Measurements from ENCODE around the gene CDH3. TPM values are rescaled to one million over a fixed set of nuclear protein-coding genes. Genes with fewer than 3 reads are reported as not detected.
A peak's percentile ranks its signal among the peaks of the same experiment; 100 is the strongest.
"Not testable (repeated sequence)": the region's sequence is repeated elsewhere in the genome, so short reads cannot be mapped to it uniquely, and the experiment has no call there.

Gene CDH3
- total RNA-seq, 4 donors from 2014 or later: 1.1 to 5.0 (median 3.2) TPM

- no peaks in the 10 kb centered on the region for H3K9me3 ChIP-seq
- H3K4me3 ChIP-seq (replicated peaks in 1 of 3): no peak overlapping the region
- no peak for TF ChIP-seq POLR2A (IDR thresholded peaks at IDR 0.05)
- TF ChIP-seq CTCF (IDR thresholded peaks at IDR 0.05): peak in 4 of 6 experiments; percentile 21 to 48 (median 38)
- H3K36me3 ChIP-seq: no peaks in the 10 kb centered on the region
- WGBS, 2 donors: 42 to 57% methylated on average over 9 to 11 of the region's 27 CpGs
- H3K4me1 ChIP-seq: peaks cover 5 to 12% of the 10 kb centered on the region in 2 donors
- no peaks in the 10 kb centered on the region for H3K27me3 ChIP-seq
- H3K27ac ChIP-seq: peak overlapping the region; percentile 56 to 73 (median 61)
- DNase-seq: peak; percentile 89 to 92
- intact Hi-C loops (cut with DNase I): loop anchor here (5.0 to 10.0 kb wide), 3 partner anchors 90 to 173 kb away; partner anchors contain the start of gene ZFP90
Observed at GRCh38 chr16:68707340-68708152, 62.4 kb downstream of the CDH3 start.

DNA sequence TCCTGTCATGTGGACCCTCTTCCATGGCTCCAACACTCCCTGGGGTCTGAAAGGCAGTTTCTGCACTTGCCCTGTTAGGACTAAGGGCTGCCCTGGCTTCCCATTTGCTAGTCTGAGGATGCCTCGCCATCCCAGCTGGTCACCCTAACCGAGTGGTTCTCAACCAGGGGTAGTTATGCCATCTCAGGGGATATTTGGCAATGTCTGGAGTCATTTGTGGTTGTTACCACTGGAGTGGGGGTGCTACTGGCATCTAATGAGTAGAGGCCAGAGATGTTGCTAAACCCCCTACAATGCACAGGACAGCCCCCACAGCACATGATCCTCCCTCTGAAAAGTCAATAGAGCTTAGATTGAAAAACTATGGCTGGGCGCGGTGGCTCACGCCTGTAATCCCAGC is 65.1 kb downstream of the CDH3 start:
- intact Hi-C loops (cut with DNase I): no loop called here
- DNase-seq: no peak
- TF ChIP-seq POLR2A (IDR thresholded peaks at IDR 0.05) (no peak), CTCF (IDR thresholded peaks at IDR 0.05) (no peak)
- no peak overlapping the region for H3K27ac ChIP-seq
- WGBS, 2 donors: 88 to 95% methylated on average over 5 of the region's 5 CpGs
- H3K4me3 ChIP-seq (replicated peaks in 1 of 3): no peak overlapping the region
- no peaks in the 10 kb centered on the region for H3K9me3 ChIP-seq
- H3K36me3 ChIP-seq: no peaks in the 10 kb centered on the region
- peaks cover 5 to 12% of the 10 kb centered on the region in 2 donors for H3K4me1 ChIP-seq
- H3K27me3 ChIP-seq: no peaks in the 10 kb centered on the region

DNA sequence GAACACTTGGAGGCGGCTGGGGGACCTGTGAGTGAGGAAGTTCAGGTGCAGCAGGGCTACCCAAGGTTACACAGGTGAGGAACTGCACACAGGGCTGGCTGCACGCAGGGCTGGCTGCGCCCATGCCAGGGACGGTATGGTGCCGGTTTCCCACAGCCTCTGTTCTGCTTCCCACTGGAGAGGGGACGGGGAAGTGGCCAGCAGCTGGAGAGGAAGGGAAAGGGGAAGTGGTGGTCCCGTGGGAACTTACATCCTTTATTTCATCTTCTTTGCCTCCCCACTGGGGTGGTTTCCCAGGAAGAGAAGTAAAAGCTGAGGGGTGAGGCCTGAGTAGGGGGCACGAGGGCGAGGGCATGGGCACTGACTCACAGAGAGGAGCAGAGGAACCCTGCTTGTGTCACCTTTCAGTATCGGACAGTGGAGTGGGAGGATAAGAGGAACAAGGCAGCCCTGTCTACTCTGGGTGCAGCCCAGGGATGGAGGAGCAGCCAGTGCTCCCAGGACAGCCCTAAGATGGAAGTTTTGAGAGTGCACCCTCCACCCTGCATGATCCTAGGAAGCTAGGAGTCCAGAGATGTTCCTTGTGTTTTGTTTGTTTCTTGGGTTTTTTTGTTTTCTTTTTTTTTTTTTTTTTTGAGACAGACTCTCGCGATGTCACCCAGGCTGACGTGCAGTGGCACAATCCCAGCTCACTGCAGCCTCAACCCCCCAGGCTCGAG is 66.5 kb downstream of the CDH3 start:
- intact Hi-C loops (cut with DNase I): no loop called here

GRCh38 chr16:68713361-68713760 is 68.3 kb downstream of the CDH3 start:
- intact Hi-C loops (cut with DNase I): no loop called here
- peaks cover 0 to under 1% of the 10 kb centered on the region in 2 donors for H3K4me1 ChIP-seq
- H3K4me3 ChIP-seq (replicated peaks in 1 of 3): no peak overlapping the region
- H3K27ac ChIP-seq: no peak overlapping the region
- DNase-seq: no peak
- no peaks in the 10 kb centered on the region for H3K9me3 ChIP-seq
- TF ChIP-seq POLR2A (IDR thresholded peaks at IDR 0.05) (no peak), CTCF (IDR thresholded peaks at IDR 0.05) (no peak)
- no peaks in the 10 kb centered on the region for H3K27me3 ChIP-seq
- H3K36me3 ChIP-seq: no peaks in the 10 kb centered on the region
- WGBS, 2 donors: 51 to 56% methylated on average over 6 of the region's 6 CpGs

More for the DNA sequence above, 66.5 kb downstream of the CDH3 start:
- H3K4me1 ChIP-seq: peaks cover 5 to 12% of the 10 kb centered on the region in 2 donors
- TF ChIP-seq CTCF (IDR thresholded peaks at IDR 0.05) (no peak), POLR2A (IDR thresholded peaks at IDR 0.05) (no peak)
- H3K9me3 ChIP-seq: no peaks in the 10 kb centered on the region
- H3K27me3 ChIP-seq: no peaks in the 10 kb centered on the region
- no peak overlapping the region for H3K4me3 ChIP-seq (replicated peaks in 1 of 3)
- H3K36me3 ChIP-seq: no peaks in the 10 kb centered on the region
- 69 to 75% methylated on average over 14 of the region's 14 CpGs for WGBS, 2 donors
- no peak for DNase-seq
- no peak overlapping the region for H3K27ac ChIP-seq

DNA sequence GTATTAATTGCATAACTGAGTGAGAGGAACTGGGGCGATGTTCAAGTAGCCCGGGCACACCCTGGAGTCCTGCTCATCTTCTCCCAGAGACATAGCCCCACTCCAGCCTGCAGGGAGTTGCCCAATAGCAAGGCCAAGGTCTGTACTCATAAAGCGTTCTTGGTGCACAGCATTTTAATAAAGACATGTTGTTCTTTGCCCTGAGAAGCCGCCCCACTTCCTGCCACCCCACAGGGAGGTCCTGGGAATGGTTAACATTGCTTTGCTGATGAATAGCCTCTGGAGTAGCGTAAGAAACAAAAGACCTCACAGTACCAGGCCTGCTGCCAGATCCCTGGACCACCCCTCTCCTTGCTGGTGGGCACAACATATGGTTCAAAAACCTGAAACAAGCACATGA is 70.4 kb downstream of the CDH3 start:
- H3K4me3 ChIP-seq (replicated peaks in 1 of 3): no peak overlapping the region
- H3K9me3 ChIP-seq: no peaks in the 10 kb centered on the region
- H3K27me3 ChIP-seq: no peaks in the 10 kb centered on the region
- 58 to 77% methylated on average over 5 of the region's 5 CpGs for WGBS, 2 donors
- intact Hi-C loops (cut with DNase I): no loop called here
- DNase-seq: no peak
- H3K27ac ChIP-seq: no peak overlapping the region
- TF ChIP-seq CTCF (IDR thresholded peaks at IDR 0.05): no peak
- TF ChIP-seq POLR2A (IDR thresholded peaks at IDR 0.05): no peak
- H3K36me3 ChIP-seq: no peaks in the 10 kb centered on the region
- no peaks in the 10 kb centered on the region for H3K4me1 ChIP-seq

DNA sequence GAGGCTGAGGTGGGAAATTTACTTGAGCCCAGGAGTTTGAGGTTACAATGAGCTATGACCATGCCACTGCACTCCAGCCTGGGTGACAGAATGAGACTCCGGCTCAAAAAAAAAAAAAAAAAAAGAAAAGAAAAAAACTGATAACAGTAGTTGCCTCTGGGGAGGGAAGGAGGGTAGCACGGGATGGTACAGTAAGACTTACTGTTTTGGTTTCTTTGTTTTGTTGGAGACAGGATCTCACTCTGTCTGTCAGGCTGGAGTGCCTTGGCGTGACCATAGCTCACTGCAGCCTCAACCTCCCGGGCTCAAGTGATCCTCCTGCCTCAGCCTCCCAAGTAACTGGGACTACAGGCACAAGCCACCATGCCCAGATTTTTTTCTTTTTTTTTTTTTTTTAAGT is 71.4 kb downstream of the CDH3 start:
- H3K4me1 ChIP-seq; H3K27ac ChIP-seq; H3K9me3 ChIP-seq; intact Hi-C loops (cut with DNase I); H3K36me3 ChIP-seq; DNase-seq; H3K4me3 ChIP-seq (replicated peaks in 1 of 3); H3K27me3 ChIP-seq: not testable (repeated sequence)
- WGBS, 2 donors: 75 to 93% methylated on average over 4 of the region's 4 CpGs
